ENCODE results near the gene PHLDA3. TPM values are rescaled to one million over a fixed set of nuclear protein-coding genes. Genes with fewer than 3 reads are reported as not detected.

PHLDA3 gene
- total RNA-seq, 4 donors from 2014 or later, result 17.2 to 33.3 (median 21.6) TPM

GRCh38 chr1:201500670-201501120, 31.7 kb upstream of the PHLDA3 start:
- H3K27ac ChIP-seq, result peak overlapping the region; percentile 85 to 99 (median 96)
- TF ChIP-seq CTCF (IDR thresholded peaks at IDR 0.05), result no peak
- TF ChIP-seq POLR2A (IDR thresholded peaks at IDR 0.05), result peak in 1 of 2 donors; percentile 83
- DNase-seq, result peak; percentile 72 to 73
- intact Hi-C loops (cut with DNase I), result no loop called here
- no peaks in the 10 kb centered on the region for H3K27me3 ChIP-seq
- H3K4me1 ChIP-seq, result peaks cover 76 to 99% of the 10 kb centered on the region in 2 donors
- H3K36me3 ChIP-seq, result no peaks in the 10 kb centered on the region
- no peaks in the 10 kb centered on the region for H3K9me3 ChIP-seq
- 24 to 49% methylated on average over 4 of the region's 4 CpGs for WGBS, 2 donors
- no peak overlapping the region for H3K4me3 ChIP-seq (replicated peaks in 1 of 3)

- peak in 1 of 2 donors; percentile 14 for DNase-seq
- H3K27ac ChIP-seq, result peak overlapping the region; percentile 85 to 99 (median 96)
- no peak overlapping the region for H3K4me3 ChIP-seq (replicated peaks in 1 of 3)
- H3K36me3 ChIP-seq, result peaks cover 0 to 2% of the 10 kb centered on the region in 2 donors
- H3K27me3 ChIP-seq, result no peaks in the 10 kb centered on the region
- H3K9me3 ChIP-seq, result no peaks in the 10 kb centered on the region
- H3K4me1 ChIP-seq, result peaks cover 76 to 99% of the 10 kb centered on the region in 2 donors
- intact Hi-C loops (cut with DNase I), result no loop called here
- TF ChIP-seq CTCF (IDR thresholded peaks at IDR 0.05), result no peak
- TF ChIP-seq POLR2A (IDR thresholded peaks at IDR 0.05), result peak in 1 of 2 donors; percentile 18
- 59 to 67% methylated on average over 6 to 8 of the region's 8 CpGs for WGBS, 2 donors
Observed at GRCh38 chr1:201499795-201500669, 31.0 kb upstream of the PHLDA3 start.

GRCh38 chr1:201499191-201499590, 30.2 kb upstream of the PHLDA3 start:
- WGBS, 2 donors, result 88 to 100% methylated on average over 3 of the region's 3 CpGs
- Histone ChIP-seq H3K4me1 (peaks cover 73 to 99% of the 10 kb centered on the region in 2 donors), H3K4me3 (replicated peaks in 1 of 3) (no peak overlapping the region), H3K27me3 (no peaks in the 10 kb centered on the region), H3K36me3 (peaks cover 0 to 4% of the 10 kb centered on the region in 2 donors), H3K27ac (peak overlapping the region; percentile 85 to 99 (median 96)), H3K9me3 (no peaks in the 10 kb centered on the region)
- DNase-seq, result no peak
- intact Hi-C loops (cut with DNase I), result no loop called here
- TF ChIP-seq CTCF (IDR thresholded peaks at IDR 0.05) (no peak), POLR2A (IDR thresholded peaks at IDR 0.05) (no peak)

- intact Hi-C loops (cut with DNase I), result no loop called here
- no peak overlapping the region for H3K4me3 ChIP-seq (replicated peaks in 1 of 3)
- H3K4me1 ChIP-seq, result peaks cover 73 to 99% of the 10 kb centered on the region in 2 donors
- H3K27ac ChIP-seq, result peak overlapping the region; percentile 22 to 99 (median 96)
- no peaks in the 10 kb centered on the region for H3K9me3 ChIP-seq
- no peaks in the 10 kb centered on the region for H3K27me3 ChIP-seq
- peaks cover 0 to 4% of the 10 kb centered on the region in 2 donors for H3K36me3 ChIP-seq
- 90 to 96% methylated on average over 8 of the region's 8 CpGs for WGBS, 2 donors
- no peak for TF ChIP-seq POLR2A (IDR thresholded peaks at IDR 0.05)
- TF ChIP-seq CTCF (IDR thresholded peaks at IDR 0.05), result no peak
- no peak for DNase-seq
Observed at GRCh38 chr1:201498621-201499020, 29.6 kb upstream of the PHLDA3 start.
